C4-2B (cell line): Measurements from ENCODE around the gene TMEM131L.

Experiments used
- H3K27ac ChIP-seq: fragments of 450-650 bp; 2 replicates; pipeline ENCODE4 v1.5.1; 2017
- ZFX ChIP-seq: fragments of 450-650 bp; IDR thresholded peaks from 2 replicates; pipeline ENCODE4 v1.6.1; 2017
- TF ChIP-seq, protein P1 (sequence below): fragments of 450-650 bp; conservative IDR thresholded peaks from 2 replicates; pipeline ENCODE4 v1.5.1; 2017; ENCODE audit warnings: mild to moderate bottlenecking

Gene TMEM131L

DNA sequence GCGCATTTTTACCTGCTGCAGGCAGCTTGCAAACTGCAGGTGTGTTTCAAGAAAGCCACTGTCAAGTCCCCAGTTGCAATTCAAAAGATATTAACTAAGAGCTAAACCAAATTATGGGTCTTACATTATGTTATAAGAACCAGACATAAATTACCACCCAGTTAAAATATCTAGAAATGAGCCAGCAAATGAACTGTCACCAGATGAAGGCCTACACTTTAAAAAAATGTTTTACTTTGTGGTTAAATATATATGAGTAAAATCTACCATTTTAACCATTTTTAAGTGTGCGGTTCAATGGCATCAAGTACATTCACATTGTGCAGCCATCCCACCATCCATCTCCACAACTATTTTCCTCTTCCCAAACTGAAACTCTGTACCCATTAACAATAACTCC is 32.0 kb upstream of the TMEM131L start:
- TF ChIP-seq ZFX = no peak
- TF ChIP-seq, protein P1, sequence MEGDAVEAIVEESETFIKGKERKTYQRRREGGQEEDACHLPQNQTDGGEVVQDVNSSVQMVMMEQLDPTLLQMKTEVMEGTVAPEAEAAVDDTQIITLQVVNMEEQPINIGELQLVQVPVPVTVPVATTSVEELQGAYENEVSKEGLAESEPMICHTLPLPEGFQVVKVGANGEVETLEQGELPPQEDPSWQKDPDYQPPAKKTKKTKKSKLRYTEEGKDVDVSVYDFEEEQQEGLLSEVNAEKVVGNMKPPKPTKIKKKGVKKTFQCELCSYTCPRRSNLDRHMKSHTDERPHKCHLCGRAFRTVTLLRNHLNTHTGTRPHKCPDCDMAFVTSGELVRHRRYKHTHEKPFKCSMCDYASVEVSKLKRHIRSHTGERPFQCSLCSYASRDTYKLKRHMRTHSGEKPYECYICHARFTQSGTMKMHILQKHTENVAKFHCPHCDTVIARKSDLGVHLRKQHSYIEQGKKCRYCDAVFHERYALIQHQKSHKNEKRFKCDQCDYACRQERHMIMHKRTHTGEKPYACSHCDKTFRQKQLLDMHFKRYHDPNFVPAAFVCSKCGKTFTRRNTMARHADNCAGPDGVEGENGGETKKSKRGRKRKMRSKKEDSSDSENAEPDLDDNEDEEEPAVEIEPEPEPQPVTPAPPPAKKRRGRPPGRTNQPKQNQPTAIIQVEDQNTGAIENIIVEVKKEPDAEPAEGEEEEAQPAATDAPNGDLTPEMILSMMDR = no peak
- no peak overlapping the region for H3K27ac ChIP-seq

DNA sequence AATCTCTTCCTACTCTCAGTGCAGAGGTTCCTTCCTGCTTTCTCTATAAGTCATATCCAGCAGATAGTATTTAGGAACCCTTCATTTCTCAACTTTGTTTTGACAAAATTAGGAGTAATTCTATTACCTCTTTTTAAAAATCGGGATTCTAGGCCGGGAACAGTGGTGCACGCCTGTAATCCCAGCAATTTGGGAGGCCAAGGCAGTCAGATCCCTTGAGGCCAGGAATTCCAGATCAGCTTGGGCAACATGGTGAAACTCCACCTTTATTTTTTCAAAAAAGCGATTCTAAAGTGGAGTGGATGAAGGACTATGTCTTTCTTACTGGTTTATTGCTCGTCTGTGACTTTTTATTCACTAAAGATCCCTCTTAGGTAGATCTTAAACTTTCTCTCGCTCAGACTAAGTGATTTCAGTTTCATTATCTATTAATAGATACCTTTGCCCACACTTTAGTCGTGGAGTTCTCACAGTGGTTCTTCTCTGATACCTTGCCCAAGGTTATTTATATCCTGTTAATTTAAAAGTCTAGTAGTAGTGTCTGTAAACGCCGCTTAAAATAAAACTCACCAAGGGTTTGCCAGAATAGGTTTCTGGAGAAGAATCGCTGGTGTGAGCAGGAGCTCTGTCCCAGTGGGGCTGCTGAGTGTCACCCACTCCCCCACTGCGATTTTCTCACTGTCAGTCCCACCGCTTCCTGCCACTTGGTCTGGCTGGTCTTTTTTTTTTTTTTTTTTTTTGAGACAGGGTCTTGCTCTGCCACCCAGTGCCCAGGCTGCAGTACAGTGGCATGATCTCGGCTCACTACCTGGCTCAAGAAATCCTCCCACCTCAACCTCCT is 27.0 kb upstream of the TMEM131L start:
- no peak overlapping the region for H3K27ac ChIP-seq
- no peak for TF ChIP-seq ZFX
- TF ChIP-seq, protein P1 = no peak

DNA sequence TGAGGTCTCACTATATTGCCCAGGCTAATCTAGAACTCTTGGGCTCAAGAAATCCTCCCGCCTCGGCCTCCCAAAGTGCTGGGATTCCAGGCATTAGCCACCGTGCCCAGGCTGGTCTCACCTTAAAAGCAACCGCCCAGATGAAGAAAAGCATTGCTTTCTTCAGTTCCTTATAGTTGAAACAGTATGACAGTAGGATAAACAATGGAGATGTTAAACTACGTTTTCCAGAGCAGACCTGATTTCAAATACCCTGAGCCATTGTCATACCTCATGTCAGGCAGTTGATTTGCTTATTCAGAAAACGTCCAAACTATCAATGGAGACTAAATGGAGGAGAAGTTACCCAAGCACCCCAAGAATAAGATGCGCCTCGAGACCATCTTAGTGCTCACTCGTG is 26.3 kb upstream of the TMEM131L start:
- TF ChIP-seq, protein P1 = no peak
- H3K27ac ChIP-seq = no peak overlapping the region

DNA sequence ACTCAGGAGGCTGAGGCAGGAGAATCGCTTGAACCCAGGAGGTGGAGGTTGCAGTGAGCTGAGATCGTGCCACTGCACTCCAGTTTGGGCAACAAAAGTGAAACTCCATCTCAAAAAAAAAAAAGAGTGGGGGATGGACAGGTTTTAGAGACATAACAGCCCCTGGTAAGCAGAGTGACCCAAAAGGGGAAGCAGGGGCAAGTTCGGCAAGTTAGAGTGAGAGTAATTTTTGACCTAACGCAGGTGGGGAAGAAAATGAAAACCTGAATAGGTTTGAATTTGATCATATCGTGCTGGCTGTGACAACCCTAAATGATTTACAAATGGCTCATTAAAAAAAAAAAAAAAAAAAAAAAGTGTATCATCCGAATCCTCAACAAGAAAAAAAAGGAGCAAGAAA is 25.7 kb upstream of the TMEM131L start:
- TF ChIP-seq ZFX = no peak
- TF ChIP-seq, protein P1 = no peak
- no peak overlapping the region for H3K27ac ChIP-seq

DNA sequence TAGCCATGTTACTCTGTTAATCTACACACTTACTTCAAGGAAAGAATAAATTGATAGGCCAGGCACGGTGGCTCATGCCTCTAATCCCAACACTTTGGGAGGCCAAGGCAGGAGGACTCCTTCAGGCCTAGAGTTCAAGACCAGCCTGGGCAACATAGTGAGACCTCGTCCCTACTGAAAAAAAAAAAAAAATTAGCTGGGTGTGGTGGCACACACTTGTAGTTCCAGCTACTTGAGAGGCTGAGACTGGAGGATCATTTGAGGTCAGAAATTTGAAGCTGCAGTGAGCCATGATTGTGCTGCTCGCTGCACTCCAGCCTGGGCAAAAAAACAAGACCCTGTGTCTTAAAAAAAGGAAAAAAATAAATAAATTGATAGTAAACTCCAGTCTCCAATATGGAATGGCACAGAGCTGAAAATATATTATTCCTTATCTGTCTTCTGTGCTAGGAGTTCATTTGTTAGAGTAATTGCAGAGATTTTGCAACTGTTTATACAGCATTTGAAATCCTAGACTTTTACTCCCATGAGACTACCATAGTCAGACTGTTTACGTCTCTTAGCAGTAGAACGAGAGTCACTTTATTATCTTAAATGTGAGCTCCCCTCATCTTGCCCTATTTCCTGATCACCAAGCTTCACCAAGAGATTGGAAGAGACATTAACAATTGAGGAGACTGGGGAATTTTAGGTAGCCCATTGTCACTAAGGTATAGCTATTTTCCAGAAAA is 18.8 kb upstream of the TMEM131L start:
- H3K27ac ChIP-seq = no peak overlapping the region
- TF ChIP-seq ZFX = no peak
- TF ChIP-seq, protein P1 = no peak

DNA sequence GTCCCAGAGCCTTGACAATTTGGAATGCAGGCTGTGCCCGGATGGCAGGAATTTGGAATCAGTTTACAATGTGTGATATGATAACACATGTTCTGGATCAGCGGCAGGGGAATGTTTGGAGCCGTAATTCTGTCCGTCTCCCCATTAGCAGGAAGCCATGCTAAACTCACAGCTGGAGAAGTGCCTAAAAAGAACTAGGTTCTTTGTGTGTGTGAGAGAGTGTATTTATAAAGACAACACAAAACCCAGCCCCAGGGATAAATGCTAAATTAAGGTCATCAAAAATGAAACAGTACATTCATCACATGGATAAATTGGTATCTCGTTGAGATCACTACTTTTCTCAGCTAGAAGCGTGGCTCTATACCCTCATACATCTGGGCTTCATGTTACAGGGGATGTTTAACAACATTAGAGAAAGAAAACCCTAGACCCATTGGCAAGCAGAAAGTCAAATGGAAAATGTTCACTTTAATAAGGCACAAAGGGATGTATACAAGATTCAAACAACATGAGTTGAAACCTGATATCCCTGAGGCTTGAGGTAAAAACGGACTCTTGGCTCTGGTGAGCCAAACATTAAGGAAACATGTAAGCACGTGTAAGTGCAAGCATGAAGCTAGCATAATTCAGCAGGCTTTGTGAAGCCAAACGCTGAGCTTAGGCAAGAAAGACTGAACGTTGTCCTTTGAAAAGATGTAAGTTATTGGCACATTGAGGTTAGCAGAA is 18.0 kb upstream of the TMEM131L start:
- no peak overlapping the region for H3K27ac ChIP-seq

More for the DNA sequence above, 18.0 kb upstream of the TMEM131L start:
- TF ChIP-seq, protein P1 = no peak
- no peak for TF ChIP-seq ZFX
